ENCODE measurements around the gene TENM3. TPM values are rescaled to one million over a fixed set of nuclear protein-coding genes. Genes with fewer than 3 reads are reported as not detected.

TENM3 gene
- total RNA-seq, 1 experiment from 2014 or later, result 0.87 TPM

DNA sequence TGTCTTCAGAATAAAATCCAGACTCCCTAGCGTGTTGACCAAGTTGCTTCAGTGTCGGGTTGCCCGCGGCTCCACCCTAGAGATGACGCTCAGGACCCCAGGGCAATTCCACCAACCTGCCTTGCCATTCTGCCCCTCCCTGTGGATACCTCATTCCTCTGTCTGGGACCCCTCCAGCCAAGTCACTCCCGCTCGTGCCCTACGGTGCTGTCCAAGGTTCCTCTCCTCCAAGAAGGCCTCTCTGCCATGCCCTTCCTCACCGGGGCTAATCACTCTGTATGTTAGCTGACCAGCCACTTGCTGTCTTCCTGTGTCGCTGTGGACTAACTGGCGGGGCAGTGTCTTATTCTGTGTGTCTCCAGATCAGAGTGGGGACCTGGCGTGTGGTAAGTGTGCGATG, 46.6 kb downstream of the TENM3 start:
- intact Hi-C loops (cut with micrococcal nuclease), result no loop called here
- CTCF ChIA-PET, result no interaction called here
- H4K20me1 ChIP-seq (ENCODE audit: low read length), result no peaks in the 10 kb centered on the region
- H3K9ac ChIP-seq (ENCODE audit: low read length), result no peak overlapping the region
- no peaks in the 10 kb centered on the region for H3F3A ChIP-seq (ENCODE audit: low read length, unreplicated experiment)
- DNase-seq (no peak), ATAC-seq (no peak)
- H3K27me3 ChIP-seq (ENCODE audit: low read length), result no peaks in the 10 kb centered on the region
- no peak overlapping the region for H3K27ac ChIP-seq (ENCODE audit: low read length)
- no peak overlapping the region for H3K4me3 ChIP-seq (ENCODE audit: low read length)
- no peaks in the 10 kb centered on the region for H3K4me1 ChIP-seq (ENCODE audit: insufficient read depth, low read length)
- BruUV-seq (replicated peaks), result no TSS peak
- H3K9me2 ChIP-seq (replicated peaks; ENCODE audit: low read length), result no peaks in the 10 kb centered on the region
- TF ChIP-seq CTCF (conservative IDR thresholded peaks at IDR 0.05; ENCODE audit: low read depth, low read length), result no peak
- no peak for TF ChIP-seq EZH2 (IDR thresholded peaks at IDR 0.05; ENCODE audit: low read length, unreplicated experiment)
- H3K4me2 ChIP-seq (ENCODE audit: low read length), result no peak overlapping the region
- H2AFZ ChIP-seq (ENCODE audit: low read length), result no peak overlapping the region
- no peaks in the 10 kb centered on the region for H3K36me3 ChIP-seq (ENCODE audit: low read depth, low read length)
- H3K79me2 ChIP-seq (ENCODE audit: low read length), result no peaks in the 10 kb centered on the region
- H3K9me3 ChIP-seq (ENCODE audit: low read length), result no peaks in the 10 kb centered on the region
- POLR2A ChIA-PET (ENCODE audit: unreplicated experiment), result no interaction called here

GRCh38 chr4:182291175-182291574, 48.0 kb downstream of the TENM3 start:
- ATAC-seq, result no peak
- H4K20me1 ChIP-seq (ENCODE audit: low read length), result no peaks in the 10 kb centered on the region
- H3K4me2 ChIP-seq (ENCODE audit: low read length), result no peak overlapping the region
- DNase-seq, result no peak
- ChIA-PET CTCF (no interaction called here), POLR2A (ENCODE audit: unreplicated experiment) (no interaction called here)
- no peaks in the 10 kb centered on the region for H3K9me2 ChIP-seq (replicated peaks; ENCODE audit: low read length)
- no peaks in the 10 kb centered on the region for H3K79me2 ChIP-seq (ENCODE audit: low read length)
- BruUV-seq (replicated peaks), result no TSS peak
- intact Hi-C loops (cut with micrococcal nuclease), result no loop called here
- no peak overlapping the region for H2AFZ ChIP-seq (ENCODE audit: low read length)
- TF ChIP-seq EZH2phosphoT487 (IDR thresholded peaks at IDR 0.05; ENCODE audit: borderline replicate concordance, low read length) (no peak), EZH2 (IDR thresholded peaks at IDR 0.05; ENCODE audit: low read length, unreplicated experiment) (no peak), CTCF (conservative IDR thresholded peaks at IDR 0.05; ENCODE audit: low read depth, low read length) (no peak)
- H3F3A ChIP-seq (ENCODE audit: low read length, unreplicated experiment), result no peaks in the 10 kb centered on the region
- no peaks in the 10 kb centered on the region for H3K36me3 ChIP-seq (ENCODE audit: low read depth, low read length)
- no peaks in the 10 kb centered on the region for H3K9me3 ChIP-seq (ENCODE audit: low read length)
- no peak overlapping the region for H3K4me3 ChIP-seq (ENCODE audit: low read length)
- H3K27ac ChIP-seq (ENCODE audit: low read length), result no peak overlapping the region
- no peaks in the 10 kb centered on the region for H3K4me1 ChIP-seq (ENCODE audit: insufficient read depth, low read length)
- H3K9ac ChIP-seq (ENCODE audit: low read length), result no peak overlapping the region
- H3K27me3 ChIP-seq (ENCODE audit: low read length), result no peaks in the 10 kb centered on the region

- intact Hi-C loops (cut with micrococcal nuclease), result no loop called here
- Histone ChIP-seq H3F3A (ENCODE audit: low read length, unreplicated experiment) (no peaks in the 10 kb centered on the region), H3K4me3 (ENCODE audit: low read length) (no peak overlapping the region), H3K9ac (ENCODE audit: low read length) (no peak overlapping the region), H3K4me1 (ENCODE audit: insufficient read depth, low read length) (no peaks in the 10 kb centered on the region), H3K9me3 (ENCODE audit: low read length) (no peaks in the 10 kb centered on the region), H3K27me3 (ENCODE audit: low read length) (no peaks in the 10 kb centered on the region), H2AFZ (ENCODE audit: low read length) (no peak overlapping the region), H4K20me1 (ENCODE audit: low read length) (no peaks in the 10 kb centered on the region), H3K79me2 (ENCODE audit: low read length) (no peaks in the 10 kb centered on the region), H3K27ac (ENCODE audit: low read length) (no peak overlapping the region), H3K36me3 (ENCODE audit: low read depth, low read length) (no peaks in the 10 kb centered on the region), H3K9me2 (replicated peaks; ENCODE audit: low read length) (no peaks in the 10 kb centered on the region), H3K4me2 (ENCODE audit: low read length) (no peak overlapping the region)
- DNase-seq, result no peak
- no TSS peak for BruUV-seq (replicated peaks)
- ATAC-seq, result no peak
- TF ChIP-seq EZH2 (IDR thresholded peaks at IDR 0.05; ENCODE audit: low read length, unreplicated experiment) (no peak), CTCF (conservative IDR thresholded peaks at IDR 0.05; ENCODE audit: low read depth, low read length) (no peak), EZH2phosphoT487 (IDR thresholded peaks at IDR 0.05; ENCODE audit: borderline replicate concordance, low read length) (no peak)
- ChIA-PET POLR2A (ENCODE audit: unreplicated experiment) (no interaction called here), CTCF (no interaction called here)
Measured at GRCh38 chr4:182291597-182292270, 48.5 kb downstream of the TENM3 start.
